ENCODE data around the gene SLC19A2.

Gene SLC19A2

GRCh38 chr1:169528215-169529067 is 42.7 kb upstream of the SLC19A2 start:
- ChIA-PET CTCF (interaction anchor here (0.6 to 0.8 kb wide), 4 partner anchors 18 to 62 kb away, joined by 3 to 7 read pairs (median 4); partner anchors contain the start of gene SLC19A2), POLR2A (ENCODE audit: low non-redundant PET) (no interaction called here)
- DNase-seq (ENCODE audit: low spot score), result no peak
- no peak overlapping the region for H3K27ac ChIP-seq
- TF ChIP-seq CTCF (conservative IDR thresholded peaks at IDR 0.05; ENCODE audit: low read depth), result no peak

GRCh38 chr1:169527451-169528214 is 41.9 kb upstream of the SLC19A2 start:
- DNase-seq (ENCODE audit: low spot score), result no peak
- no peak overlapping the region for H3K27ac ChIP-seq
- POLR2A ChIA-PET (ENCODE audit: low non-redundant PET), result no interaction called here
- no peak for TF ChIP-seq CTCF (conservative IDR thresholded peaks at IDR 0.05; ENCODE audit: low read depth)
- CTCF ChIA-PET, result no interaction called here

- DNase-seq (ENCODE audit: low spot score), result no peak
- POLR2A ChIA-PET (ENCODE audit: low non-redundant PET), result no interaction called here
- no peak for TF ChIP-seq CTCF (conservative IDR thresholded peaks at IDR 0.05; ENCODE audit: low read depth)
- CTCF ChIA-PET, result no interaction called here
- H3K27ac ChIP-seq, result no peak overlapping the region
Measured at GRCh38 chr1:169527001-169527400, 41.3 kb upstream of the SLC19A2 start.

GRCh38 chr1:169526120-169526832 is 40.5 kb upstream of the SLC19A2 start:
- H3K27ac ChIP-seq, result no peak overlapping the region
- no peak for TF ChIP-seq CTCF (conservative IDR thresholded peaks at IDR 0.05; ENCODE audit: low read depth)
- POLR2A ChIA-PET (ENCODE audit: low non-redundant PET), result no interaction called here
- CTCF ChIA-PET, result interaction anchor here (0.6 kb wide), 1 partner anchor 1857 kb away, joined by 3 read pairs; no protein-coding TSS in a partner anchor
- no peak for DNase-seq (ENCODE audit: low spot score)

- no peak for DNase-seq (ENCODE audit: low spot score)
- POLR2A ChIA-PET (ENCODE audit: low non-redundant PET), result no interaction called here
- no peak overlapping the region for H3K27ac ChIP-seq
- CTCF ChIA-PET, result interaction anchor here (0.7 kb wide), 1 partner anchor 308 kb away, joined by 3 read pairs; no protein-coding TSS in a partner anchor
- no peak for TF ChIP-seq CTCF (conservative IDR thresholded peaks at IDR 0.05; ENCODE audit: low read depth)
Measured at GRCh38 chr1:169525391-169525790, 39.6 kb upstream of the SLC19A2 start.

- DNase-seq (ENCODE audit: low spot score), result no peak
- CTCF ChIA-PET, result interaction anchor here (0.6 kb wide), 1 partner anchor 144 kb away, joined by 3 read pairs; no protein-coding TSS in a partner anchor
- TF ChIP-seq CTCF (conservative IDR thresholded peaks at IDR 0.05; ENCODE audit: low read depth), result no peak
- POLR2A ChIA-PET (ENCODE audit: low non-redundant PET), result no interaction called here
- no peak overlapping the region for H3K27ac ChIP-seq
Measured at GRCh38 chr1:169523904-169524303, 38.2 kb upstream of the SLC19A2 start.
